DND-41 (cell line): ENCODE results near the gene RAD52.

Experiments
- ATAC-seq: fragments of 200-7000 bp; cut with Tn5 transposase; 3 replicates; pipeline ENCODE4 v1.9.1; 2021; ENCODE audit warnings: low read depth; ENCODE audit not compliant: insufficient read depth
- DNase-seq: peaks from one replicate; pipeline ENCODE4 v3.0.0-alpha.2; 2020
- H2AFZ ChIP-seq: 2 replicates; pipeline ENCODE4 v1.6.0; 2012; ENCODE audit warnings: low read depth, low read length
- H3K27ac ChIP-seq: 2 replicates; pipeline ENCODE4 v1.5.1; 2012; ENCODE audit warnings: low read length, inconsistent platforms
- H3K27me3 ChIP-seq: fragments of 200-600 bp; sonication (generic); 2 replicates; pipeline ENCODE4 v1.6.0; 2012; ENCODE audit warnings: low read length, mild to moderate bottlenecking, inconsistent platforms; ENCODE audit not compliant: insufficient read depth, poor library complexity
- H3K36me3 ChIP-seq: 2 replicates; pipeline ENCODE4 v1.5.1; 2012; ENCODE audit warnings: low read length, inconsistent platforms; ENCODE audit not compliant: insufficient read depth
- H3K4me1 ChIP-seq: 2 replicates; pipeline ENCODE4 v1.5.1; 2012; ENCODE audit warnings: mild to moderate bottlenecking, low read length; ENCODE audit not compliant: insufficient read depth
- H3K4me2 ChIP-seq: 2 replicates; pipeline ENCODE4 v1.6.0; 2012; ENCODE audit warnings: mild to moderate bottlenecking, moderate library complexity, low read length, inconsistent platforms; ENCODE audit not compliant: insufficient read depth
- H3K4me3 ChIP-seq, 2 experiments: fragments of 200-600 bp in 1 of 2; shearing (Covaris generic) in 1 of 2; 2 replicates each; pipeline ENCODE4 v1.5.1; 2012 to 2016; ENCODE audit warnings: inconsistent platforms in 2 of 2, low read length in 2 of 2, mild to moderate bottlenecking in 2 of 2, low read depth in 1 of 2, moderate library complexity in 1 of 2
- H3K79me2 ChIP-seq: 2 replicates; pipeline ENCODE4 v1.6.0; 2012; ENCODE audit warnings: low read length, inconsistent platforms; ENCODE audit not compliant: insufficient read depth
- H3K9ac ChIP-seq: 2 replicates; pipeline ENCODE4 v1.6.0; 2012; ENCODE audit warnings: low read depth, mild to moderate bottlenecking, inconsistent platforms, low read length, moderate library complexity
- H3K9me3 ChIP-seq: 2 replicates; pipeline ENCODE4 v1.5.1; 2012; ENCODE audit warnings: low read length, moderate library complexity, mild to moderate bottlenecking, inconsistent platforms; ENCODE audit not compliant: insufficient read depth, severe bottlenecking
- H4K20me1 ChIP-seq: 2 replicates; pipeline ENCODE4 v1.6.0; 2012; ENCODE audit warnings: low read length; ENCODE audit not compliant: insufficient read depth
- CTCF ChIP-seq: IDR thresholded peaks from 2 replicates; pipeline ENCODE4 v1.5.1; 2012; ENCODE audit warnings: borderline replicate concordance, low read length, moderate library complexity, mild to moderate bottlenecking; ENCODE audit not compliant: poor library complexity, severe bottlenecking; ENCODE audit errors: extremely low read depth
- EZH2 ChIP-seq: IDR thresholded peaks from 3 replicates; pipeline ENCODE4 v1.6.1; 2012; ENCODE audit warnings: borderline replicate concordance, low read depth, mild to moderate bottlenecking, moderate library complexity, low read length, inconsistent platforms; ENCODE audit not compliant: severe bottlenecking

Gene RAD52

GRCh38 chr12:955939-956338, 6.4 kb upstream of the RAD52 start:
- Histone ChIP-seq H3K4me1 (no peaks in the 10 kb centered on the region), H3K27ac (no peak overlapping the region)
- DNase-seq = no peak

GRCh38 chr12:954741-955140, 5.2 kb upstream of the RAD52 start:
- Histone ChIP-seq H3K9ac (no peak overlapping the region), H4K20me1 (no peaks in the 10 kb centered on the region), H3K79me2 (no peaks in the 10 kb centered on the region), H3K36me3 (no peaks in the 10 kb centered on the region), H2AFZ (no peak overlapping the region), H3K27ac (no peak overlapping the region), H3K9me3 (no peaks in the 10 kb centered on the region), H3K27me3 (no peaks in the 10 kb centered on the region), H3K4me3 (no peak overlapping the region), H3K4me1 (peaks cover 4% of the 10 kb centered on the region), H3K4me2 (no peak overlapping the region)
- no peak for TF ChIP-seq EZH2
- TF ChIP-seq CTCF = no peak
- no peak for DNase-seq
- ATAC-seq = no peak

More at GRCh38 chr12:955939-956338, 6.4 kb upstream of the RAD52 start:
- H3K4me3 ChIP-seq = no peak overlapping the region
- no peaks in the 10 kb centered on the region for H3K27me3 ChIP-seq
- H3K36me3 ChIP-seq = no peaks in the 10 kb centered on the region
- no peaks in the 10 kb centered on the region for H3K9me3 ChIP-seq
- no peak for ATAC-seq
- no peak for TF ChIP-seq CTCF
- no peak for TF ChIP-seq EZH2
- H3K79me2 ChIP-seq = no peaks in the 10 kb centered on the region
- H3K9ac ChIP-seq = no peak overlapping the region
- H3K4me2 ChIP-seq = no peak overlapping the region
- no peaks in the 10 kb centered on the region for H4K20me1 ChIP-seq
- H2AFZ ChIP-seq = no peak overlapping the region

- Histone ChIP-seq H3K9me3 (no peaks in the 10 kb centered on the region), H2AFZ (no peak overlapping the region), H4K20me1 (no peaks in the 10 kb centered on the region), H3K27ac (no peak overlapping the region), H3K79me2 (peaks cover 7% of the 10 kb centered on the region), H3K4me3 (no peak overlapping the region), H3K4me1 (peaks cover 5% of the 10 kb centered on the region), H3K9ac (no peak overlapping the region), H3K4me2 (no peak overlapping the region), H3K27me3 (no peaks in the 10 kb centered on the region), H3K36me3 (peaks cover 6% of the 10 kb centered on the region; the same call in 1 of the 2 replicates)
- no peak for DNase-seq
- no peak for TF ChIP-seq EZH2
- no peak for ATAC-seq
Observed at GRCh38 chr12:953776-954175, 4.3 kb upstream of the RAD52 start.

DNA sequence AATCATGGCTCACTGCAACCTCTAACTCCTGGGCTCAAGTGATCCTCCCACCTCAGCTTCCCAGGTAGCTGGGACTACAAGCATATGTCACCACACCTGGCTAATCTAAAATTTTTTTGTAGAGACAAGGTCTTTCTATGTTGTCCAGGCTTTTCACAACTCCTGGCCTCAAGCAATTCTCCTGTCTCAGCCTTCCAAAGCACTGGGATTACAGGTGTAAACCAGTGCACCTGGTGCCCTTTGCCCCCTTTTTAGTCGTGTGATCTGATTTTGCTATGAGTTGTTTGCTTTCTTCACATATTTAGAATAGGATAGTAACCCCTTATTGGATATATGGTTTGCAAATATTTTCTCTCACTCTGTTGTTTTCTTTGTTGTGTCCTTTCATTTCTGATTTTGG, 1.7 kb upstream of the RAD52 start:
- Histone ChIP-seq H3K27me3 (no peaks in the 10 kb centered on the region), H3K9ac (no peak overlapping the region), H3K4me2 (no peak overlapping the region), H3K9me3 (no peaks in the 10 kb centered on the region), H3K27ac (no peak overlapping the region), H3K4me3 (no peak overlapping the region), H3K36me3 (peaks cover 6% of the 10 kb centered on the region; the same call in 1 of the 2 replicates), H3K4me1 (peaks cover 25% of the 10 kb centered on the region), H4K20me1 (no peaks in the 10 kb centered on the region), H3K79me2 (peaks cover 32% of the 10 kb centered on the region), H2AFZ (peak overlapping the region; percentile 52; the same call in 1 of the 2 replicates)
- TF ChIP-seq CTCF = no peak
- no peak for TF ChIP-seq EZH2
- DNase-seq (no peak), ATAC-seq (no peak)
